HG03460 (cell line): ENCODE measurements around the gene FHIT.

Source experiments
- ATAC-seq: cut with Tn5 transposase; IDR thresholded peaks from one replicate; pipeline ENCODE4 v1.9.1; 2021; ENCODE audit not compliant: unreplicated experiment

The FHIT gene

GRCh38 chr3:60388731-60389130 lies 862.5 kb downstream of the FHIT start:
- no peak for ATAC-seq

GRCh38 chr3:60386306-60386705 lies 864.9 kb downstream of the FHIT start:
- no peak for ATAC-seq

- no peak for ATAC-seq
Observed at GRCh38 chr3:60384341-60384740, 866.9 kb downstream of the FHIT start.

GRCh38 chr3:60383345-60383744 lies 867.9 kb downstream of the FHIT start:
- ATAC-seq: no peak

GRCh38 chr3:60366486-60366885 lies 884.8 kb downstream of the FHIT start:
- ATAC-seq: no peak

GRCh38 chr3:60365360-60365759 lies 885.9 kb downstream of the FHIT start:
- ATAC-seq: no peak

GRCh38 chr3:60364475-60364874 lies 886.8 kb downstream of the FHIT start:
- no peak for ATAC-seq

GRCh38 chr3:60363817-60364216 lies 887.4 kb downstream of the FHIT start:
- no peak for ATAC-seq

GRCh38 chr3:60355825-60356224 lies 895.4 kb downstream of the FHIT start:
- no peak for ATAC-seq

- no peak for ATAC-seq
Observed at GRCh38 chr3:60351481-60351880, 899.8 kb downstream of the FHIT start.

GRCh38 chr3:60344340-60344739 lies 906.9 kb downstream of the FHIT start:
- ATAC-seq: no peak

- ATAC-seq: no peak
Observed at GRCh38 chr3:60343831-60344230, 907.4 kb downstream of the FHIT start.

- ATAC-seq: no peak
Observed at GRCh38 chr3:60339304-60339703, 911.9 kb downstream of the FHIT start.

GRCh38 chr3:60337421-60337820 lies 913.8 kb downstream of the FHIT start:
- no peak for ATAC-seq

- no peak for ATAC-seq
Observed at GRCh38 chr3:60336061-60336460, 915.2 kb downstream of the FHIT start.

- no peak for ATAC-seq
Observed at GRCh38 chr3:60333710-60334109, 917.5 kb downstream of the FHIT start.

- ATAC-seq: no peak
Observed at GRCh38 chr3:60330107-60330506, 921.1 kb downstream of the FHIT start.

GRCh38 chr3:60325610-60326170 lies 925.6 kb downstream of the FHIT start:
- ATAC-seq: no peak

- no peak for ATAC-seq
Observed at GRCh38 chr3:60323651-60324050, 927.6 kb downstream of the FHIT start.

GRCh38 chr3:60323180-60323579 lies 928.1 kb downstream of the FHIT start:
- no peak for ATAC-seq

- no peak for ATAC-seq
Observed at GRCh38 chr3:60322298-60322856, 928.9 kb downstream of the FHIT start.

- no peak for ATAC-seq
Observed at GRCh38 chr3:60319179-60319858, 931.9 kb downstream of the FHIT start.
